ENCODE measurements around the gene FEZ2. TPM values are rescaled to one million over a fixed set of nuclear protein-coding genes. Genes with fewer than 3 reads are reported as not detected.

The FEZ2 gene
- total RNA-seq, 1 experiment from 2014 or later: 14.8 TPM

- H3K9ac ChIP-seq (ENCODE audit: low read length): no peak overlapping the region
- POLR2A ChIA-PET: no interaction called here
Observed at GRCh38 chr2:36586672-36587071, 11.3 kb downstream of the FEZ2 start.

More at GRCh38 chr2:36586672-36587071, 11.3 kb downstream of the FEZ2 start:
- H3K27me3 ChIP-seq (ENCODE audit: insufficient read depth, low read length): no peaks in the 10 kb centered on the region
- H3K4me3 ChIP-seq (replicated peaks in 1 of 2; ENCODE audit: low read depth in 1 of 2, low read length in 2 of 2): no peak overlapping the region
- ChIA-PET RAD21 (ENCODE audit: low non-redundant PET in 1 of 2, low total read pairs in 2 of 2, uncharacterized antibody in 2 of 2, unreplicated experiment in 2 of 2) (no interaction called here), CTCF (no interaction called here)
- H3K9me2 ChIP-seq (ENCODE audit: insufficient read depth): no peaks in the 10 kb centered on the region
- no peaks in the 10 kb centered on the region for H3K4me1 ChIP-seq (ENCODE audit: control insufficient read depth in 1 of 2, insufficient read depth in 2 of 2, low read length in 2 of 2)
- BruUV-seq (replicated peaks): no TSS peak
- H3K36me3 ChIP-seq (ENCODE audit: control insufficient read depth in 1 of 2, insufficient read depth in 2 of 2, low read length in 2 of 2): peaks cover 6 to 25% of the 10 kb centered on the region in 2 experiments
- no peak for ATAC-seq
- intact Hi-C loops (cut with micrococcal nuclease): no loop called here
- H3K9me3 ChIP-seq (ENCODE audit: control insufficient read depth in 1 of 2, insufficient read depth in 1 of 2, low read depth in 1 of 2, low read length in 2 of 2): no peaks in the 10 kb centered on the region
- TF ChIP-seq YY1 (IDR thresholded peaks at IDR 0.05; ENCODE audit: extremely low read depth, insufficient replicate concordance, low read depth, low read length) (no peak), ZFX (IDR thresholded peaks at IDR 0.05) (no peak), JUND (IDR thresholded peaks at IDR 0.05) (no peak), EZH2phosphoT487 (IDR thresholded peaks at IDR 0.05; ENCODE audit: borderline replicate concordance) (no peak), SRF (IDR thresholded peaks at IDR 0.05; ENCODE audit: low read depth) (no peak), ATF3 (IDR thresholded peaks at IDR 0.05) (no peak), CEBPB (IDR thresholded peaks at IDR 0.05; ENCODE audit: low read depth) (no peak), RAD21 (IDR thresholded peaks at IDR 0.05; ENCODE audit: low read depth) (no peak), POLR2A (IDR thresholded peaks at IDR 0.05; ENCODE audit: borderline replicate concordance, extremely low read depth, insufficient read depth, insufficient read length) (no peak), POLR2AphosphoS5 (IDR thresholded peaks at IDR 0.05; ENCODE audit: low read depth, low read length) (no peak), FOSL1 (IDR thresholded peaks at IDR 0.05; ENCODE audit: low read depth) (no peak), ZNF274 (IDR thresholded peaks at IDR 0.05; ENCODE audit: low read depth, low read length) (no peak), CBX3 (IDR thresholded peaks at IDR 0.05; ENCODE audit: low read depth) (no peak), SP1 (IDR thresholded peaks at IDR 0.05; ENCODE audit: low read depth) (no peak), EGR1 (IDR thresholded peaks at IDR 0.05; ENCODE audit: low read depth) (no peak), SIN3A (IDR thresholded peaks at IDR 0.05; ENCODE audit: low read depth) (no peak), ELF1 (IDR thresholded peaks at IDR 0.05; ENCODE audit: borderline replicate concordance, low read depth) (no peak), ZBTB33 (IDR thresholded peaks at IDR 0.05; ENCODE audit: extremely low read depth, insufficient replicate concordance, low read length) (no peak)
- no peak overlapping the region for H3K4me2 ChIP-seq (ENCODE audit: low read length)
- no peaks in the 10 kb centered on the region; the same call in 1 of the 2 replicates for H4K20me1 ChIP-seq (ENCODE audit: insufficient read depth)
- no peak overlapping the region for H3K27ac ChIP-seq (ENCODE audit: low read depth, low read length)
- H3K79me2 ChIP-seq (ENCODE audit: insufficient read depth, low read length): peaks cover 40% of the 10 kb centered on the region
- no peak for DNase-seq (ENCODE audit: low read depth, low spot score)
- H2AFZ ChIP-seq (ENCODE audit: low read depth, low read length, poor library complexity, severe bottlenecking): no peak overlapping the region
